Peyer's patch (tissue), 4 donors: ENCODE results near the gene ZNF174.

Source experiments
- CTCF ChIP-seq, 6 experiments: fragments of 450-650 bp in 4 of 6; fragments of 200-600 bp in 2 of 6; sonication (generic) in 1 of 6; IDR thresholded peaks; one replicate each; pipeline ENCODE4 v1.5.1; 2017 to 2019; ENCODE audit warnings: antibody characterized with exemption in 6 of 6, mild to moderate bottlenecking in 3 of 6, moderate library complexity in 1 of 6
- POLR2A ChIP-seq, 2 donors: fragments of 450-650 bp; IDR thresholded peaks; one replicate each; pipeline ENCODE4 v1.5.1; 2017; ENCODE audit warnings: antibody characterized with exemption in 2 of 2, mild to moderate bottlenecking in 2 of 2, moderate library complexity in 2 of 2

GRCh38 chr16:3458278-3458851 is 57.4 kb downstream of the ZNF174 start:
- TF ChIP-seq CTCF (IDR thresholded peaks at IDR 0.05) (no peak), POLR2A (IDR thresholded peaks at IDR 0.05) (no peak)
